HCT116 (cell line): Measurements from ENCODE around the gene PKP2. TPM values are rescaled to one million over a fixed set of nuclear protein-coding genes. Genes with fewer than 3 reads are reported as not detected.

ENCODE experiments used
- ATAC-seq: fragments of 200-7000 bp; cut with Tn5 transposase; 2 replicates; pipeline ENCODE4 v1.9.1; 2020; ENCODE audit warnings: mild to moderate bottlenecking, moderate library complexity
- BruUV-seq: library from RNA; stranded (reverse); fragments of 400-500 nt; replicated peaks from 2 replicates; lab custom pipeline; 2021; lab: Mats Ljungman, UMichigan
- CTCF ChIA-PET: fragments of 300-600 bp; sonication (Branson Sonifier 250); formaldehyde crosslinking; loops from one replicate; lab custom pipeline; 2021; ENCODE audit warnings: antibody characterized with exemption; lab: Charles Lee
- POLR2A ChIA-PET: fragments of 300-600, 350-600 bp; sonication (Branson Sonifier 250); formaldehyde crosslinking; loops from one replicate; lab custom pipeline; 2021; ENCODE audit warnings: antibody characterized with exemption; lab: Charles Lee
- RAD21 ChIA-PET, 2 experiments: fragments of 300-600 bp; sonication (Branson Sonifier 250); formaldehyde crosslinking; loops; one replicate each; lab custom pipeline; 2023; ENCODE audit warnings: low total read pairs in 2 of 2; ENCODE audit not compliant: uncharacterized antibody in 2 of 2, unreplicated experiment in 2 of 2, low non-redundant PET in 1 of 2; lab: Charles Lee
- DNase-seq: peaks from one replicate; pipeline ENCODE4 v3.0.0-alpha.2; 2010; ENCODE audit warnings: low read depth, low spot score
- H2AFZ ChIP-seq: fragments of 200-600 bp; shearing (Covaris generic), sonication (generic); 2 replicates; pipeline ENCODE4 v1.6.1; 2017; ENCODE audit warnings: low read depth, mixed run types, mixed read lengths, antibody characterized with exemption, low read length; ENCODE audit not compliant: poor library complexity, severe bottlenecking
- H3K27ac ChIP-seq: 2 replicates; pipeline ENCODE4 v1.5.1; 2012; ENCODE audit warnings: low read depth, low read length
- H3K27me3 ChIP-seq: fragments of 200-600 bp; sonication (generic); 2 replicates; pipeline ENCODE4 v1.6.1; 2016; ENCODE audit warnings: mixed run types, low read length, mixed read lengths; ENCODE audit not compliant: insufficient read depth
- H3K36me3 ChIP-seq, 2 experiments: fragments of 200-500 bp in 1 of 2; fragments of 200-600 bp in 1 of 2; sonication (Bioruptor generic) in 1 of 2; sonication (generic) in 1 of 2; 2 replicates each; pipeline versions ENCODE4 v1.5.1 to v1.6.1; 2014 to 2016; ENCODE audit warnings: low read length in 2 of 2, inconsistent platforms in 1 of 2, mixed read lengths in 1 of 2, mixed run types in 1 of 2; ENCODE audit not compliant: insufficient read depth in 2 of 2, control insufficient read depth in 1 of 2
- H3K4me1 ChIP-seq, 2 experiments: fragments of 200-600 bp in 1 of 2; sonication (generic) in 1 of 2; 2 replicates each; pipeline versions ENCODE4 v1.5.1 to v1.6.1; 2012 to 2017; ENCODE audit warnings: low read length in 2 of 2, inconsistent platforms in 1 of 2, mild to moderate bottlenecking in 1 of 2, mixed read lengths in 1 of 2, mixed run types in 1 of 2, moderate library complexity in 1 of 2; ENCODE audit not compliant: insufficient read depth in 2 of 2, control insufficient read depth in 1 of 2
- H3K4me2 ChIP-seq: fragments of 200-600 bp; sonication (generic); 2 replicates; pipeline ENCODE4 v1.6.1; 2017; ENCODE audit warnings: mixed run types, low read length, mixed read lengths
- H3K4me3 ChIP-seq, 2 experiments: fragments of 200-600 bp in 1 of 2; sonication (generic) in 1 of 2; replicated peaks in 1 of 2; 2 replicates each; pipeline ENCODE4 v1.5.1; 2011 to 2016; ENCODE audit warnings: low read length in 2 of 2, control low read depth in 1 of 2, low read depth in 1 of 2, mild to moderate bottlenecking in 1 of 2, mixed read lengths in 1 of 2, mixed run types in 1 of 2
- H3K79me2 ChIP-seq: fragments of 200-600 bp; sonication (generic); 2 replicates; pipeline ENCODE4 v1.6.1; 2017; ENCODE audit warnings: mild to moderate bottlenecking, mixed run types, low read length, moderate library complexity, mixed read lengths; ENCODE audit not compliant: insufficient read depth
- H3K9ac ChIP-seq: fragments of 200-600 bp; sonication (generic); 2 replicates; pipeline ENCODE4 v1.6.1; 2016; ENCODE audit warnings: low read length, mixed read lengths
- H3K9me2 ChIP-seq: fragments of 200-600 bp; sonication (generic), shearing (Covaris generic); 2 replicates; pipeline ENCODE4 v1.6.1; 2017; ENCODE audit warnings: mixed run types, mild to moderate bottlenecking, moderate library complexity; ENCODE audit not compliant: insufficient read depth
- H3K9me3 ChIP-seq, 2 experiments: fragments of 200-500 bp in 1 of 2; fragments of 200-600 bp in 1 of 2; sonication (Bioruptor generic) in 1 of 2; sonication (generic) in 1 of 2; 2 replicates each; pipeline ENCODE4 v1.6.1; 2014 to 2017; ENCODE audit warnings: low read length in 2 of 2, mixed read lengths in 2 of 2, inconsistent platforms in 1 of 2, low read depth in 1 of 2, mild to moderate bottlenecking in 1 of 2, mixed run types in 1 of 2, moderate library complexity in 1 of 2; ENCODE audit not compliant: control insufficient read depth in 1 of 2, insufficient read depth in 1 of 2
- H4K20me1 ChIP-seq: fragments of 200-600 bp; sonication (generic), shearing (Covaris generic); 2 replicates; pipeline ENCODE4 v1.6.1; 2017; ENCODE audit warnings: mixed run types, mild to moderate bottlenecking, moderate library complexity; ENCODE audit not compliant: insufficient read depth
- ATF3 ChIP-seq: IDR thresholded peaks from 2 replicates; pipeline ENCODE4 v1.6.1; 2012
- CEBPB ChIP-seq: IDR thresholded peaks from 2 replicates; pipeline ENCODE4 v1.6.1; 2012; ENCODE audit warnings: low read depth
- EGR1 ChIP-seq: IDR thresholded peaks from 2 replicates; pipeline ENCODE4 v1.6.1; 2012; ENCODE audit warnings: low read depth
- ELF1 ChIP-seq: IDR thresholded peaks from 2 replicates; pipeline ENCODE4 v1.6.1; 2012; ENCODE audit warnings: low read depth, borderline replicate concordance
- EZH2 ChIP-seq: fragments of 200-600 bp; sonication (generic); IDR thresholded peaks from 2 replicates; pipeline ENCODE4 v1.6.1; 2017; ENCODE audit warnings: antibody characterized with exemption, mixed run types
- EZH2phosphoT487 ChIP-seq: fragments of 200-600 bp; IDR thresholded peaks from 2 replicates; pipeline ENCODE4 v1.6.1; 2018; ENCODE audit warnings: antibody characterized with exemption, borderline replicate concordance
- FOSL1 ChIP-seq: IDR thresholded peaks from 2 replicates; pipeline ENCODE4 v1.6.1; 2012; ENCODE audit warnings: low read depth
- JUND ChIP-seq: IDR thresholded peaks from 2 replicates; pipeline ENCODE4 v1.6.1; 2012
- MAX ChIP-seq: IDR thresholded peaks from 2 replicates; pipeline ENCODE4 v1.6.1; 2012
- POLR2A ChIP-seq: IDR thresholded peaks from 2 replicates; pipeline ENCODE4 v1.7.0; 2011; ENCODE audit warnings: borderline replicate concordance; ENCODE audit not compliant: insufficient read depth, insufficient read length; ENCODE audit errors: extremely low read depth
- POLR2AphosphoS5 ChIP-seq: IDR thresholded peaks from 2 replicates; pipeline ENCODE4 v1.6.1; 2011; ENCODE audit warnings: mild to moderate bottlenecking, low read depth, low read length, moderate library complexity
- RAD21 ChIP-seq: IDR thresholded peaks from 2 replicates; pipeline ENCODE4 v1.6.1; 2012; ENCODE audit warnings: low read depth, mild to moderate bottlenecking
- REST ChIP-seq: IDR thresholded peaks from 2 replicates; pipeline ENCODE4 v1.6.1; 2012; ENCODE audit warnings: low read depth
- SIN3A ChIP-seq: IDR thresholded peaks from 2 replicates; pipeline ENCODE4 v1.6.1; 2012; ENCODE audit warnings: low read depth
- SP1 ChIP-seq: IDR thresholded peaks from 2 replicates; pipeline ENCODE4 v1.6.1; 2012; ENCODE audit warnings: low read depth
- SRF ChIP-seq: IDR thresholded peaks from 2 replicates; pipeline ENCODE4 v1.6.1; 2012; ENCODE audit warnings: low read depth
- TCF7L2 ChIP-seq: IDR thresholded peaks from 2 replicates; pipeline ENCODE4 v1.7.0; 2011; ENCODE audit warnings: borderline replicate concordance, inconsistent platforms; ENCODE audit not compliant: insufficient read depth, insufficient read length; ENCODE audit errors: extremely low read depth
- YY1 ChIP-seq: IDR thresholded peaks from 2 replicates; pipeline ENCODE4 v1.6.1; 2011; ENCODE audit warnings: low read length, low read depth, moderate library complexity, mild to moderate bottlenecking; ENCODE audit not compliant: insufficient replicate concordance; ENCODE audit errors: extremely low read depth
- ZBTB33 ChIP-seq: IDR thresholded peaks from 2 replicates; pipeline ENCODE4 v1.6.1; 2011; ENCODE audit warnings: mild to moderate bottlenecking, low read length, moderate library complexity; ENCODE audit not compliant: insufficient replicate concordance; ENCODE audit errors: extremely low read depth
- ZFX ChIP-seq: fragments of 450-650 bp; IDR thresholded peaks from 2 replicates; pipeline ENCODE4 v1.6.1; 2017
- intact Hi-C: fragments of 100-400 bp; cut with micrococcal nuclease; formaldehyde crosslinking; loops from 2 replicates; pipeline ENCODE4 v1.10.0; 2022
- total RNA-seq: library from RNA; stranded (reverse); gene quantifications from one replicate; pipeline ENCODE4 v1.2.1, GENCODE V29; 2021; ENCODE audit not compliant: unreplicated experiment

Gene PKP2
- total RNA-seq, 1 experiment from 2014 or later: 21.5 TPM

GRCh38 chr12:32860192-32860591 lies 36.4 kb downstream of the PKP2 start:
- Histone ChIP-seq H3K9ac (no peak overlapping the region), H3K4me1 (no peaks in the 10 kb centered on the region), H3K4me3 (no peak overlapping the region), H3K9me3 (no peaks in the 10 kb centered on the region), H3K36me3 (no peaks in the 10 kb centered on the region), H3K27me3 (no peaks in the 10 kb centered on the region), H3K27ac (no peak overlapping the region), H4K20me1 (no peaks in the 10 kb centered on the region), H3K9me2 (no peaks in the 10 kb centered on the region), H3K4me2 (no peak overlapping the region), H3K79me2 (no peaks in the 10 kb centered on the region), H2AFZ (no peak overlapping the region)
- intact Hi-C loops: no loop called here
- ATAC-seq (no peak), DNase-seq (no peak)
- BruUV-seq: no TSS peak
- TF ChIP-seq SP1 (no peak), FOSL1 (no peak), SIN3A (no peak), REST (no peak), TCF7L2 (no peak), POLR2AphosphoS5 (no peak), RAD21 (no peak), YY1 (no peak), EZH2 (no peak), JUND (no peak), MAX (no peak), EZH2phosphoT487 (no peak), ZFX (no peak), ELF1 (no peak), CEBPB (no peak), ZBTB33 (no peak), POLR2A (no peak), EGR1 (no peak), ATF3 (no peak), SRF (no peak)
- RAD21 ChIA-PET: no interaction called here
- POLR2A ChIA-PET: no interaction called here
- CTCF ChIA-PET: no interaction called here
